K562 (cell line): ENCODE results near the gene SNRPB. TPM values are rescaled to one million over a fixed set of nuclear protein-coding genes. Genes with fewer than 3 reads are reported as not detected.

Experiments
- CREM ChIP-seq: IDR thresholded peaks from 2 replicates; pipeline ENCODE4 v1.6.1; 2014; ENCODE audit warnings: antibody characterized with exemption, low read depth
- ETV1 ChIP-seq: fragments of 450-650 bp; conservative IDR thresholded peaks from 2 replicates; pipeline ENCODE4 v1.6.1; 2016; ENCODE audit warnings: missing genetic modification characterization, control low read depth, low read depth, missing compliant biosample characterization
- FUS ChIP-seq: fragments of 200-400 bp; formaldehyde crosslinking; optimal IDR thresholded peaks from 2 replicates; pipeline ENCODE3; 2017; ENCODE audit warnings: low read depth, low read length
- IRF2 ChIP-seq: sonication (generic); formaldehyde crosslinking; IDR thresholded peaks from 2 replicates; pipeline ENCODE4 v1.8.1; 2022; ENCODE audit warnings: mild to moderate bottlenecking, missing genetic modification reagents
- KLF1 ChIP-seq: fragments of 450-650 bp; IDR thresholded peaks from 2 replicates; pipeline ENCODE4 v1.6.1; 2016; ENCODE audit warnings: missing genetic modification characterization, missing compliant biosample characterization
- KLF16 ChIP-seq: IDR thresholded peaks from 2 replicates; pipeline ENCODE4 v1.6.1; 2016; ENCODE audit warnings: antibody characterized with exemption
- MAZ ChIP-seq, 2 experiments: fragments of 450-650 bp in 1 of 2; sonication (generic) in 1 of 2; formaldehyde crosslinking; IDR thresholded peaks in 1 of 2; conservative IDR thresholded peaks in 1 of 2; 2 replicates each; pipeline versions ENCODE4 v1.4.0 to v1.5.0; 2020; ENCODE audit warnings: mild to moderate bottlenecking in 1 of 2, missing genetic modification reagents in 1 of 2
- MED1 ChIP-seq: sonication (generic); formaldehyde crosslinking; IDR thresholded peaks from 2 replicates; pipeline ENCODE4 v1.8.1; 2023; ENCODE audit warnings: missing genetic modification reagents, borderline replicate concordance
- MLLT1 ChIP-seq, 2 experiments: fragments of 450-650 bp; IDR thresholded peaks; 2 replicates each; pipeline ENCODE4 v1.6.1; 2016
- MTA2 ChIP-seq: fragments of 450-650 bp; IDR thresholded peaks from 2 replicates; pipeline ENCODE4 v1.6.1; 2016; ENCODE audit warnings: low read depth
- POLR2AphosphoS5 ChIP-seq: IDR thresholded peaks from 2 replicates; pipeline ENCODE4 v1.6.1; 2011; ENCODE audit warnings: mild to moderate bottlenecking, low read depth, low read length, moderate library complexity; ENCODE audit not compliant: control insufficient read depth, insufficient read depth
- RBFOX2 ChIP-seq: fragments of 200-400 bp; formaldehyde crosslinking; IDR thresholded peaks from 2 replicates; pipeline ENCODE4 v1.6.1; 2017; ENCODE audit warnings: low read depth, mild to moderate bottlenecking, low read length, moderate library complexity
- SUPT5H ChIP-seq: fragments of 450-650 bp; IDR thresholded peaks from 2 replicates; pipeline ENCODE4 v1.6.1; 2016
- TAF9B ChIP-seq: fragments of 450-650 bp; IDR thresholded peaks from 2 replicates; pipeline ENCODE4 v1.6.1; 2018; ENCODE audit warnings: mild to moderate bottlenecking; ENCODE audit not compliant: partially characterized antibody
- THAP12 ChIP-seq: fragments of 250-450 bp; sonication (Bioruptor Pico); IDR thresholded peaks from 2 replicates; pipeline ENCODE4 v1.9.0; 2021; ENCODE audit warnings: mild to moderate bottlenecking, inconsistent platforms
- ZNF507 ChIP-seq: conservative IDR thresholded peaks from 2 replicates; pipeline ENCODE4 v1.6.1; 2017; ENCODE audit warnings: missing genetic modification characterization, missing compliant biosample characterization
- ZNF699 ChIP-seq: fragments of 250-450 bp; sonication (Bioruptor Pico); IDR thresholded peaks from 2 replicates; pipeline ENCODE4 v1.8.0; 2021; ENCODE audit warnings: mild to moderate bottlenecking, moderate library complexity; ENCODE audit not compliant: insufficient replicate concordance
- ZNF830 ChIP-seq: fragments of 250-450 bp; sonication (Bioruptor Pico); IDR thresholded peaks from 2 replicates; pipeline ENCODE4 v1.5.0; 2021; ENCODE audit warnings: mild to moderate bottlenecking
- polyA plus RNA-seq, 8 experiments: library from polyadenylated mRNA; depleted of rRNA in 4 of 8; stranded (reverse) in 5 of 8; unstranded in 3 of 8; fragments of >200 nt; fragmentation: Nextera tagmentation in 2 of 8; fragmentation: Illumina TruSeq in 1 of 8; extraction: Ambion mirVana in 2 of 8; extraction: Trizol in 1 of 8; gene quantifications; 2 replicates each; pipeline versions ENCODE4 v1.2.1 to v1.2.3, GENCODE V29; 2011 to 2014; ENCODE audit warnings: inconsistent platforms in 1 of 8, missing spikeins in 1 of 8
- total RNA-seq, 7 experiments: library from RNA; depleted of rRNA in 6 of 7; stranded (reverse); fragments of >200 nt in 6 of 7; fragmentation: Illumina TruSeq in 2 of 7; extraction: Trizol in 2 of 7; gene quantifications; 2 replicates each; pipeline versions ENCODE4 v1.2.1 to v1.2.3, GENCODE V29; 2011 to 2021; ENCODE audit warnings: low replicate concordance in 1 of 7
- TF ChIP-seq, protein P1 (sequence below), 2 experiments: fragments of 450-650 bp in 1 of 2; sonication (generic) in 1 of 2; formaldehyde crosslinking in 1 of 2; IDR thresholded peaks in 1 of 2; conservative IDR thresholded peaks in 1 of 2; 2 replicates each; pipeline versions ENCODE4 v1.6.1 to v1.8.1; 2016 to 2023; ENCODE audit warnings: mild to moderate bottlenecking in 2 of 2, moderate library complexity in 2 of 2, inconsistent platforms in 1 of 2, missing genetic modification reagents in 1 of 2
- TF ChIP-seq, protein P2 (sequence below): fragments of 250-450 bp; sonication (Bioruptor Pico); IDR thresholded peaks from 2 replicates; pipeline ENCODE4 v1.9.0; 2021; ENCODE audit warnings: mild to moderate bottlenecking

The SNRPB gene
- total and polyA plus RNA-seq, 9 of the 15 experiments (the other 6 are each of a cell fraction or from before 2014, with no cell fraction given), result 13.1 to 615 (median 266) TPM

DNA sequence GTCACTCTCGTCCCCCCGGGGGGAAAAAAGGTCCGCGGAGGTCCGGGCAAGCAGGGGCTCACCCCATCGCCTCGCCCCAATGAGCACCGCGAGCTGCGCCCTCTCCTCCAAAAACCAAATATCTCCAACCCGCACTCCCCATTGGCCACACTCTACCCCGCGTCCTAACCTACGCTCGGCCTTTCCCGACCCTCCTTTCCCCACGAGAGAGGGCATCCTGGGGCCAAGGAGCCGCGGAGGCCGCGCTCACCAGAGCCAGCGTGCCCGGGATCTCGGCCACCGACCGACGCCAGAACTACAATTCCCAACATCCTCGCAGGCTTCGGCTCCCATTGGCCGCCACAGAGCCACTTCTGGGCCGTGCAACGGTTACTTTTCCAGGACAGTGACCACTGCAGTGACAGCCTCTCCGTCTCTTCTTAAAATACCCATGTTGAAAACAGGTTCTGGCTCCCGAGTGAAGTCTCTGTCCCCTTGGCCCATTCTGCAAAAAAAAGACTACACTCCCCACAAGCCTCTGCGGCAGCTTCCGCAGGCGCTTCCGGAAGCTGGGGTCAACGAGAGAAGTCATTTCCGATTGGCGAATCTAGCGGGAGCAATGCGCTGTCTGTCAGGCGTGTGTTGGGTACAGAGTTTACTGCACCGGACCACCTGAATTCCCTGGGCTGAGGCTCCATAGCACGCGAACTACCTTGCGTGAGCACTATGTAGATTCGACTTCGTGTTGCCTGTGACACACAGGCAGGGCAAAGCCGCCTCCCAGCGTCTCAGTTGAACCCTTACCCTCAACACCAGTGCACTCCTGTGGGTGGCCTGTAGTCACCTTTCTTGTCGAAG, 38.3 kb upstream of the SNRPB start, which contains the start of gene ZNF343 (continued):
- TF ChIP-seq KLF1 (tag) (no peak), MAZ (CRISPR knock-in tag; conservative IDR thresholded peaks at IDR 0.05 in 1 of 2, IDR thresholded peaks at IDR 0.05 in 1 of 2) (0 out of 4 replicates have a peak, but pooled peaks of 1 of the 2 experiments have one; percentile 12), KLF16 (no peak), ETV1 (tag) (peak; percentile 34; the same call in 1 of the 2 replicates), MED1 (CRISPR knock-in tag) (no peak), SUPT5H (peak; percentile 74), CREM (peak; percentile 46; the same call in 1 of the 2 replicates), FUS (no peak), ZNF507 (tag) (no peak), RBFOX2 (peak; percentile 72), ZNF830 (no peak), THAP12 (CRISPR knock-in tag) (no peak), ZNF699 (CRISPR knock-in tag) (no peak), POLR2AphosphoS5 (0 out of 2 replicates have a peak, but pooled peaks have one; percentile 40), IRF2 (CRISPR knock-in tag) (no peak), MLLT1 (IDR thresholded peaks at IDR 0.05) (no peak), MTA2 (no peak), TAF9B (peak; percentile 52)
- TF ChIP-seq, protein P1, sequence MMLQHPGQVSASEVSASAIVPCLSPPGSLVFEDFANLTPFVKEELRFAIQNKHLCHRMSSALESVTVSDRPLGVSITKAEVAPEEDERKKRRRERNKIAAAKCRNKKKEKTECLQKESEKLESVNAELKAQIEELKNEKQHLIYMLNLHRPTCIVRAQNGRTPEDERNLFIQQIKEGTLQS (IDR thresholded peaks at IDR 0.05), result no peak
- TF ChIP-seq, protein P1 (CRISPR knock-in tag; conservative IDR thresholded peaks at IDR 0.05), result no peak
- TF ChIP-seq, protein P2, sequence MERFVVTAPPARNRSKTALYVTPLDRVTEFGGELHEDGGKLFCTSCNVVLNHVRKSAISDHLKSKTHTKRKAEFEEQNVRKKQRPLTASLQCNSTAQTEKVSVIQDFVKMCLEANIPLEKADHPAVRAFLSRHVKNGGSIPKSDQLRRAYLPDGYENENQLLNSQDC (CRISPR knock-in tag), result no peak
